ENCODE results near the gene SPTAN1.

Gene SPTAN1

DNA sequence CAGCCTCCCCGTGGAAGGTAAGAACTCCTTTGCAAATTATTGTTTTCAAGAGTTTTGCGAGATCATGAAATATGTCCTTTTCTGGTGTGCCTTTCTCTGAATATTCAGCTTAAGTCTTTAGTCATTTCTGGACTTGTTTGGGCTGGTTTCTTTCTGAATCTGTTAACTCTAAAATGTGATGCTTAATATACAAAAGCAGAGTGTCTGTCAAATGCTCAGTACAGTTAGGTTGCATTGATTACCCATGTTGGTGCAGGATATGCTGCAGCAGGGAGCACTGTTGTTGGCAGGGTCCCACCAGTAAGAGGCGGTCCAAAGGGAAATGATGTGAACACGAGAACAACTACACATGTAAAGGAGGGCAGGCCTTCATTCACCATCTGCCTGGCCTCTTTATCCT, 47.7 kb downstream of the SPTAN1 start:
- DNase-seq (ENCODE audit: low read depth in 2 of 2) = no peak

DNA sequence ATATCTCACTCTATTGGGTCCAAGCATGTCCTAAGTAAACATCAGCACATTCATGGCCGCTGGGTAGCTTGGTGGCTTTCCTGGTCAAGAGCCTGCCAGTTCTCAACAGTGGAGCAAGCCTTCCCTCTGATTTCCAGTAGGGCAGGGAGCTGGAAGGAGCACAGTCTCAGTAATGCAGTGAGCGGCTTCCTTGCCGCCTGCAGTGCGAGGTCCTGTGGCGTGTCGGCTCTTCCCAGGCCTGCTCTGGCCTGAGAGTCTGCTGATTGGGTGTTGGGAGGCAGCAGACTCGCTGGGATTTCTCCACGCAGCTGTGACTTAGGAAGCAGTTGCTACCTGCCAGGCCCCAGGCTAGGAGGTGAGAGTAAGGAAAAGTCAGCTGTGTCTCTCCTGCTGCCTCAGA, 51.3 kb downstream of the SPTAN1 start:
- DNase-seq (ENCODE audit: low read depth in 2 of 2) = no peak

DNA sequence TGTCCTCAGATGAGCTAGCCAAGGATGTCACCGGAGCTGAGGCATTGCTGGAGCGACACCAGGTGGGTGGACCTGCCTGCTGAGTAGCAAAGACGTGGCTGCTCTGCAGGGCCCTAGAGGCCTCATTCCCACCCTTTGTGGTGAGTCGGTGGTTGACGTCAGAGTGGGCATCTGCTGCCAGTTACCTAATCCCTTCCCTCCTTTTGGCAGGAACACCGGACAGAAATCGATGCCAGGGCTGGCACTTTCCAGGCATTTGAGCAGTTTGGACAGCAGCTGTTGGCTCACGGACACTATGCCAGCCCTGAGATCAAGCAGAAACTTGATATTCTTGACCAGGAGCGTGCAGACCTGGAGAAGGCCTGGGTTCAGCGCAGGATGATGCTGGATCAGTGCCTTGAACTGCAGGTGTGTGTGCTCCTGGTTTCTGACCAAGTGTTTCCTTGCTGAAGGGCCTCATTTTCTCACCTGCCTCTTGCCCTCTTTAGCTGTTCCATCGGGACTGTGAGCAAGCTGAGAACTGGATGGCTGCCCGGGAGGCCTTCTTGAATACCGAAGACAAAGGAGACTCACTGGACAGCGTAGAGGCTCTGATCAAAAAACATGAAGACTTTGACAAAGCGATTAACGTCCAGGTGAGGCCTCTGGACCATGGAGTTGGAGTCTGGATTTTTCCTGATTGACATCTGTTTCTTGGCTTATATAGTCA, 55.4 kb downstream of the SPTAN1 start:
- DNase-seq (ENCODE audit: low read depth in 2 of 2) = no peak

DNA sequence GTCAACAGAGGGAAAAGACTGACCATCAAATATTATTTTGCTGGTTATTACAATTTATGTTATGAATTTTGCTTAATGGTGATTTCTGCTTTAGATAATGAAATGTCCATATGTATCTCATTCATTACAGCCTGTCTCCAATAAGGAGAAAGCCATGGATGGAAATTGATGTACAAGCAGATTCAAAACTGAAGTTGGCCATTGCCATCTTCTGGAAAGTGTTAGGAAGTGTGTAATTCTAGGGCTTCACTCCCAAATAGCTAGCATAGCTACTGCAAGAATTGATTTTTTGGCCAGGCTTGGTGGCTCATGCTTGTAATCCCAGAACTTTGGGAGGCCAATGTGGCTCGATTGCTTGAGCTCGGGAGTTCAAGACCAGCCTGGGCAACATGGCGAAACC, 58.5 kb downstream of the SPTAN1 start:
- DNase-seq (ENCODE audit: low read depth in 2 of 2) = no peak

DNA sequence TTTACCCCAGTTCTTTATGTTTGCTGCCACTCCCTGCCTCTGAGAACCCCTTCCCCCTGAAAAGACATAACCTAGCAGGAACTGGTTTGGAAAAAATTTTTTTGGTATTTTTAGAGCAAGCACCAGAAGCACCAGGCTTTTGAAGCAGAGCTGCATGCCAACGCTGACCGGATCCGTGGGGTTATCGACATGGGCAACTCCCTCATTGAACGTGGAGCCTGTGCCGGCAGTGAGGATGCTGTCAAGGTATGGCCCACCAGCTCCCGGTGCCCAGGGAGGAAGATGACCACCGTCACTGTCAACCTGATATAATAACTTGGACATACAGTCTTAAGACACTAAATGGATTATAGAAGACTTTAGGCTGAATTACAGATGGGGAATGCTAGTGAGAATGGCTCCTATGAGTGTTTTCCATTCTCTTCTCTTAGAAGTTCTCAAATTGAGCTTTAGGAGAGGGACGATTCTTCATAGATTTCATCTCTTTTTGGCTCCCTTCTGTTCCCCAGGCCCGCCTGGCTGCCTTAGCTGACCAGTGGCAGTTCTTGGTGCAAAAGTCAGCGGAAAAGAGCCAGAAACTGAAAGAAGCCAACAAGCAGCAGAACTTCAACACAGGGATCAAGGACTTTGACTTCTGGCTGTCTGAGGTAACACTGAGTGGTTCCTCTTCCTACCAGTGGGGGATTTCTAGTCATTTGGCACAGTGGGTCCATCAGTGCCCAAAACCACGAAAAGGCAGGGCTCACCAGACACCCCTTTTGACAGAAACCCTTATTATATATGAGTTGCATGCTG, 59.4 kb downstream of the SPTAN1 start:
- DNase-seq (ENCODE audit: low read depth in 2 of 2) = no peak

- no peak for DNase-seq (ENCODE audit: low read depth in 2 of 2)
These were observed 62.3 kb downstream of the SPTAN1 start for GRCh38 chr9:128614728-128615127.

GRCh38 chr9:128615571-128615970, 63.2 kb downstream of the SPTAN1 start:
- no peak for DNase-seq (ENCODE audit: low read depth in 2 of 2)

GRCh38 chr9:128617943-128618342, 65.6 kb downstream of the SPTAN1 start:
- DNase-seq (ENCODE audit: low read depth in 2 of 2) = no peak

GRCh38 chr9:128619127-128619526, 66.7 kb downstream of the SPTAN1 start:
- DNase-seq (ENCODE audit: low read depth in 2 of 2) = no peak

DNA sequence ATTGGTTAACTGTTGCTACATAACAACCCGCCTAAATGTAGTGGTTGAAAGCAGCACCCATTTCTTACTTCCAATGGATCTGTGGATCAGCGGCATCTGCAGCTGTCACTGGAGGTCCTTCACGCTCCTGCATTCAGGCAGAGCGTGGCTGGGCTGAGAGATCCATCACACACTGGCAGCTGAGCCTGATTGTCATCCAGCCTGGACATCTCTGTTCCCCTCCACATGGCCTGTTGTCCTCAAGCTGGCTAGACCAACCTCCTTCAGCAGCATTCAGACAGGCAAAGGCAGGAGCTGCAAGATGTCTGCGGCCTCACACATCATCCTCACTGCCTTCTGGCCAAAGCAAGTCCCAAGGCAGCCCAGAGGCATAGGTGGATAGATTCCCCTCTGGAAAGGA, 67.4 kb downstream of the SPTAN1 start:
- no peak for DNase-seq (ENCODE audit: low read depth in 2 of 2)

GRCh38 chr9:128621730-128622455, 69.5 kb downstream of the SPTAN1 start:
- DNase-seq (ENCODE audit: low read depth in 2 of 2) = no peak

GRCh38 chr9:128624566-128624965, 72.2 kb downstream of the SPTAN1 start:
- DNase-seq (ENCODE audit: low read depth in 2 of 2) = no peak

- DNase-seq (ENCODE audit: low read depth in 2 of 2) = no peak
These were observed 73.2 kb downstream of the SPTAN1 start for GRCh38 chr9:128625391-128626146.

DNA sequence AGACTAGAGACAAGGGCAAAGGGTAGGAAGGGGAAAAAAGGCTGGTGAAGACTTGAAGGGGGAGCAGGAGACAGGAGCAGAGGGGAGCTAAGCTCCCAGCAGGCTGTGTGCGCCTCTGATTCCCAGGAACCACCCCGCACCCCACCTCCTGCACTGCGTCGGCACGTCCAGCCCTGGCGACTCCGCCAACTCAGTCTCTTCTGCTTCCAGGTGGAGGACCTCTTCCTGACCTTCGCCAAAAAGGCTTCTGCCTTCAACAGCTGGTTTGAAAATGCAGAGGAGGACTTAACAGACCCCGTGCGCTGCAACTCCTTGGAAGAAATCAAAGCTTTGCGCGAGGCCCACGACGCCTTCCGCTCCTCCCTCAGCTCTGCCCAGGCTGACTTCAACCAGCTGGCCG, 73.8 kb downstream of the SPTAN1 start:
- no peak for DNase-seq (ENCODE audit: low read depth in 2 of 2)

- DNase-seq (ENCODE audit: low read depth in 2 of 2) = no peak
These were observed 74.8 kb downstream of the SPTAN1 start for GRCh38 chr9:128627127-128627715.

GRCh38 chr9:128627906-128628305, 75.5 kb downstream of the SPTAN1 start:
- DNase-seq (ENCODE audit: low read depth in 2 of 2) = no peak

DNA sequence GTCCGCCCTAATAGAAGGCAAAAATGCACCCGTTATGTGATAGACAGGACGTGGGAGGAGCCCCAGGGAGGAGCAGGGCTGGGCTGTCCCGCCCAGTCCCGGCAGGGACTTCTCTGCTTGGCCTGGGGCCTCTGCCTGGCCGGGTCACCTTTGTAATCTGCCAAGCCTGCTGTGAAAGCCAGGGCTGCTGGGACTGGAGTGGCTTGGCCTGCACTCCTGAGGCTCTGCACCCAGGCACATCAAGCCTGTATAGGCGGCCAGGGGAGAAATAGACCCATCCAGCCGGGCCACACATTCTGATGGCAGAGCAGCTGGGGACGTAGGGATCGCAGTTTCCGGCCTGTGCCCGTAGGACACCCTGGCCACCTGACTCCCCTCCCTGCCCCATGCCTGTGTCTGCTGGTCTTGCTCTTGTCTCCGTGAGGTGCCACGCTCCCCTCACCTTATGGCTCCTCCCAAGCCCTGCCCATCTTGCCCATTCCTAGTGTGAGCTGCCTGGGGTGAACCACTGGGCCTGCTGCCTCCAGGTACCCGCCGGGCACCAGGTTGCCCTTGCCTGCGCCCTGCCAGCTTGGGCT, 76.2 kb downstream of the SPTAN1 start:
- DNase-seq (ENCODE audit: low read depth in 2 of 2) = no peak

GRCh38 chr9:128629136-128629535, 76.7 kb downstream of the SPTAN1 start:
- DNase-seq (ENCODE audit: low read depth in 2 of 2) = no peak

DNA sequence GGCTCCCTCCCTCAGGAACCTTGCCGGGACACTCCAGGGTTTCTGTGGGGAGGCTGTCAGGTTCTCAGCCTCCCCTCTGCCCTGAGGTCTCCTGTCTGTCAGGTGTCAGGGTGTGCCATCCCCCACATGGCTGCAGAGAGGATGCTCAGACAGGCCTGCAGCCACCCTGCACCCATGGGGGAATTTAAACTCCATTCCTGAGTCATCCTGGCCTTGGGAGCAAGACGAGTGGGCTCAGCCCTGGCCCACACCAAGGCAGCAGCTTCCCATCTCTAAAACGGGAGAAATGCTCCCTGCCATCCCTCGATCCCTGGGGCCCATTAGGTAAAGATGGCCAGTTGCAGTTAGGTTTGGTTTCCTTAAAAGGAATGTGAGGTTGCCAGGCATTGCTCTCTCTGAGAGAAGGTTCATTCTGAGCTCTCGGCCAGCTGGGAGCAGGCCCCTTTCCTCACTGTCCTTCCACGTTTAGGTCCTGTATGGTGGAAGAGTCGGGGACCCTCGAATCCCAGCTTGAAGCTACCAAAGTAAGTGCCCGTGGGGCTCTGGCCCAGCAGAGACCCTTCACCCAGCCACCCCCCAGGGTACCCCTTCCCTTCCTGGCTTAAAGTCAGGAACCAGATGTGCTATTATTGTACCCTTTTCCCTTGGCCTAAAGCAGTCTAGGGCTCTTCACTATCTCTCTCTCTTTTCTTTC, 77.6 kb downstream of the SPTAN1 start:
- DNase-seq (ENCODE audit: low read depth in 2 of 2) = no peak

- no peak for DNase-seq (ENCODE audit: low read depth in 2 of 2)
These were observed 79.2 kb downstream of the SPTAN1 start for GRCh38 chr9:128631636-128632035.

- no peak for DNase-seq (ENCODE audit: low read depth in 2 of 2)
These were observed 79.7 kb downstream of the SPTAN1 start for GRCh38 chr9:128632066-128632465.

Measured in stimulated activated CD4-positive, alpha-beta T cell treated with anti-CD3 and anti-CD28 coated beads, Interleukin-1b, Interleukin-23, amount 100 ng/mL, for 1 hour (primary cell).